ENCODE data around the gene GFRA1. TPM values are rescaled to one million over a fixed set of nuclear protein-coding genes. Genes with fewer than 3 reads are reported as not detected.

GFRA1 gene
- total RNA-seq, 2 donors from 2014 or later = 1.6 to 3.1 TPM

- Mint-ChIP-seq H3K27me3 (ENCODE audit: insufficient read depth) (peaks cover 7% of the 10 kb centered on the region), H3K4me1 (peaks cover 7% of the 10 kb centered on the region), H3K9me3 (no peaks in the 10 kb centered on the region), H3K27ac (no peak overlapping the region), H3K4me3 (no peak overlapping the region), H3K36me3 (ENCODE audit: low read depth) (no peaks in the 10 kb centered on the region)
- no peak for TF ChIP-seq CTCF (conservative IDR thresholded peaks at IDR 0.05)
- Histone ChIP-seq H3K27me3 (ENCODE audit: control insufficient read depth, insufficient read depth, low read length, poor library complexity, severe bottlenecking) (no peaks in the 10 kb centered on the region), H3K9me3 (ENCODE audit: control insufficient read depth, low read length) (no peaks in the 10 kb centered on the region), H3K4me1 (ENCODE audit: control insufficient read depth, insufficient read depth, low read length) (peaks cover 3% of the 10 kb centered on the region), H3K9ac (ENCODE audit: extremely low read depth, low read length, poor library complexity, severe bottlenecking) (no peak overlapping the region), H3K36me3 (ENCODE audit: control insufficient read depth, insufficient read depth, low read length) (no peaks in the 10 kb centered on the region), H3K27ac (ENCODE audit: low read depth, low read length) (no peak overlapping the region), H3K4me3 (ENCODE audit: low read length) (no peak overlapping the region)
- DNase-seq = no peak
- WGBS, 2 experiments (ENCODE audit: insufficient coverage in 1 of 2, insufficient read length in 1 of 2) = 84% methylated on average over 3 to 4 of the region's 4 CpGs
Measured at GRCh38 chr10:116136261-116136660, 136.7 kb downstream of the GFRA1 start.

DNA sequence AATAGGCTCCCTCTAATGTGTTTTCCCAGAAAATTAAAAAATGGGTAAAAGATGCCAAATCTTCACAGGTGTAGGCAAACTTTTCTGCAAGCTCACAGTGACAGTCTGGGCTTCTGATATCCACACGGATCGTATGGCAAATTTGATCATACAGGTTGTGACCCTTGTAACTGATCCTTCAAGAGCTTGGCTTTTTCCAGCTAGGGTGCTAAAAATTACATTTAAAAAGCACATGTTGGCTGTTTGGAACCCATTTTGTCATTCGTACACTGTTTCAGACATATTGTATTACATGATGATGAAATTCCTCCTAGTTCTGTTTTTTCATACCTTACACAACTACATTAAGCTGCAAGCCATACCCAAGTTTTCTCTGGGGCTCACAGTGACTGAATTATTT is 138.7 kb downstream of the GFRA1 start:
- Mint-ChIP-seq H3K9me3 (no peaks in the 10 kb centered on the region), H3K36me3 (ENCODE audit: low read depth) (no peaks in the 10 kb centered on the region), H3K27me3 (ENCODE audit: insufficient read depth) (peaks cover 3% of the 10 kb centered on the region), H3K27ac (no peak overlapping the region), H3K4me1 (peaks cover 7% of the 10 kb centered on the region), H3K4me3 (no peak overlapping the region)
- Histone ChIP-seq H3K4me1 (ENCODE audit: control insufficient read depth, insufficient read depth, low read length) (peaks cover 3% of the 10 kb centered on the region), H3K27ac (ENCODE audit: low read depth, low read length) (no peak overlapping the region), H3K36me3 (ENCODE audit: control insufficient read depth, insufficient read depth, low read length) (no peaks in the 10 kb centered on the region), H3K9me3 (ENCODE audit: control insufficient read depth, low read length) (no peaks in the 10 kb centered on the region), H3K9ac (ENCODE audit: extremely low read depth, low read length, poor library complexity, severe bottlenecking) (no peak overlapping the region), H3K4me3 (ENCODE audit: low read length) (no peak overlapping the region), H3K27me3 (ENCODE audit: control insufficient read depth, insufficient read depth, low read length, poor library complexity, severe bottlenecking) (no peaks in the 10 kb centered on the region)
- no peak for DNase-seq
- WGBS, 2 experiments (ENCODE audit: insufficient coverage in 1 of 2, insufficient read length in 1 of 2) = 85 to 90% methylated on average over 3 of the region's 3 CpGs
- TF ChIP-seq CTCF (conservative IDR thresholded peaks at IDR 0.05) = no peak

DNA sequence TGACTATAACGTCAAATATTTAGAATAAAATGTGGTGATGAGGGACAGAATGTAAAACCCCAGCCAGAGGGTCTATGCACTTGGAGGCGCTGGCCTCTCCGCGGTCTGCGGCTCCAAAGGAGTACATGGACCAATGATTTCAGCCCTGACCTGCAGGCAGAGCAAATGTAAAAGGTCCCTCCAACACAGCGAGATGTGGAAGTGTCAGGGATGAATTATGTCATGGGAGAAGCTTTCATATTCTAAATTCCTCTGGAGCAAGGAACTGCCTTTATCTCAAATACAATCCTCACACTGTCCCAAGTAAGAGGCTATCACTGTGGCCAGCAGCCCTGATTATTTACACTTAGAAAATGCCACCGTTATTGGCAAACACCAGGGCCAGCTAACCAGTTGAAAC is 139.4 kb downstream of the GFRA1 start:
- Histone ChIP-seq H3K9me3 (ENCODE audit: control insufficient read depth, low read length) (no peaks in the 10 kb centered on the region), H3K4me1 (ENCODE audit: control insufficient read depth, insufficient read depth, low read length) (peaks cover 3% of the 10 kb centered on the region), H3K27ac (ENCODE audit: low read depth, low read length) (no peak overlapping the region), H3K27me3 (ENCODE audit: control insufficient read depth, insufficient read depth, low read length, poor library complexity, severe bottlenecking) (no peaks in the 10 kb centered on the region), H3K4me3 (ENCODE audit: low read length) (no peak overlapping the region), H3K36me3 (ENCODE audit: control insufficient read depth, insufficient read depth, low read length) (no peaks in the 10 kb centered on the region), H3K9ac (ENCODE audit: extremely low read depth, low read length, poor library complexity, severe bottlenecking) (no peak overlapping the region)
- no peak overlapping the region for H3K4me3 Mint-ChIP-seq
- peak; percentile 35 for DNase-seq
- no peak for TF ChIP-seq CTCF (conservative IDR thresholded peaks at IDR 0.05)
- no peaks in the 10 kb centered on the region for H3K9me3 Mint-ChIP-seq
- no peaks in the 10 kb centered on the region for H3K27me3 Mint-ChIP-seq (ENCODE audit: insufficient read depth)
- 95 to 96% methylated on average over 6 to 7 of the region's 7 CpGs for WGBS, 2 experiments (ENCODE audit: insufficient coverage in 1 of 2, insufficient read length in 1 of 2)
- H3K4me1 Mint-ChIP-seq = peaks cover 7% of the 10 kb centered on the region
- H3K36me3 Mint-ChIP-seq (ENCODE audit: low read depth) = no peaks in the 10 kb centered on the region
- no peak overlapping the region for H3K27ac Mint-ChIP-seq
